GM21447 (cell line): Measurements from ENCODE around the gene MOBP.

Source experiments
- ATAC-seq: cut with Tn5 transposase; IDR thresholded peaks from one replicate; pipeline ENCODE4 v1.9.1; 2021; ENCODE audit not compliant: unreplicated experiment

Gene MOBP

GRCh38 chr3:39491733-39492350 is 24.4 kb downstream of the MOBP start:
- ATAC-seq: no peak

GRCh38 chr3:39494781-39495180 is 27.3 kb downstream of the MOBP start:
- ATAC-seq: no peak

GRCh38 chr3:39497753-39498152 is 30.3 kb downstream of the MOBP start:
- no peak for ATAC-seq

- no peak for ATAC-seq
These were observed 32.3 kb downstream of the MOBP start for GRCh38 chr3:39499651-39500273.

GRCh38 chr3:39501059-39501458 is 33.6 kb downstream of the MOBP start:
- no peak for ATAC-seq

- no peak for ATAC-seq
These were observed 34.7 kb downstream of the MOBP start for GRCh38 chr3:39501968-39502837.

GRCh38 chr3:39502838-39503145 is 35.3 kb downstream of the MOBP start:
- no peak for ATAC-seq

GRCh38 chr3:39505866-39506742 is 38.6 kb downstream of the MOBP start:
- no peak for ATAC-seq

- ATAC-seq: no peak
These were observed 39.4 kb downstream of the MOBP start for GRCh38 chr3:39506863-39507262.

GRCh38 chr3:39513791-39514369 is 46.4 kb downstream of the MOBP start:
- ATAC-seq: no peak

- ATAC-seq: no peak
These were observed 48.4 kb downstream of the MOBP start for GRCh38 chr3:39515681-39516441.

- ATAC-seq: no peak
These were observed 51.6 kb downstream of the MOBP start for GRCh38 chr3:39519103-39519502.

GRCh38 chr3:39519554-39520288 is 52.2 kb downstream of the MOBP start:
- ATAC-seq: no peak

GRCh38 chr3:39521456-39521855 is 54.0 kb downstream of the MOBP start:
- no peak for ATAC-seq

GRCh38 chr3:39524107-39524506 is 56.6 kb downstream of the MOBP start:
- no peak for ATAC-seq

- ATAC-seq: no peak
These were observed 61.4 kb downstream of the MOBP start for GRCh38 chr3:39528844-39529243.

GRCh38 chr3:39529577-39529976 is 62.1 kb downstream of the MOBP start:
- no peak for ATAC-seq

GRCh38 chr3:39531066-39531465 is 63.6 kb downstream of the MOBP start:
- ATAC-seq: no peak

- ATAC-seq: no peak
These were observed 64.2 kb downstream of the MOBP start for GRCh38 chr3:39531665-39532064.
